HG03469 (cell line): Measurements from ENCODE around the gene SDF2L1.
"Not testable (repeated sequence)": the region's sequence is repeated elsewhere in the genome, so short reads cannot be mapped to it uniquely, and the experiment has no call there.

ENCODE experiments used
- ATAC-seq: cut with Tn5 transposase; IDR thresholded peaks from one replicate; pipeline ENCODE4 v1.9.1; 2021; ENCODE audit warnings: mild to moderate bottlenecking, moderate library complexity, moderate number of reproducible peaks; ENCODE audit not compliant: unreplicated experiment

Gene SDF2L1

GRCh38 chr22:21684492-21685163 lies 42.5 kb downstream of the SDF2L1 start:
- no peak for ATAC-seq

GRCh38 chr22:21685164-21685513 lies 43.0 kb downstream of the SDF2L1 start:
- no peak for ATAC-seq

- ATAC-seq: no peak
These were observed 44.1 kb downstream of the SDF2L1 start for GRCh38 chr22:21686193-21686608.

GRCh38 chr22:21686634-21687393 lies 44.7 kb downstream of the SDF2L1 start:
- no peak for ATAC-seq

GRCh38 chr22:21687685-21688259 lies 45.7 kb downstream of the SDF2L1 start:
- ATAC-seq: no peak

- ATAC-seq: no peak
These were observed 46.2 kb downstream of the SDF2L1 start for GRCh38 chr22:21688341-21688705.

- ATAC-seq: no peak
These were observed 46.7 kb downstream of the SDF2L1 start for GRCh38 chr22:21688706-21689381.

- no peak for ATAC-seq
These were observed 48.3 kb downstream of the SDF2L1 start for GRCh38 chr22:21690401-21690801.

- no peak for ATAC-seq
These were observed 49.7 kb downstream of the SDF2L1 start for GRCh38 chr22:21691816-21692215.

- not testable (repeated sequence) for ATAC-seq
These were observed 50.8 kb downstream of the SDF2L1 start for GRCh38 chr22:21692856-21693255.

- no peak for ATAC-seq
These were observed 51.4 kb downstream of the SDF2L1 start for GRCh38 chr22:21693333-21693998.
